Measurements from ENCODE around the gene MAG. TPM values are rescaled to one million over a fixed set of nuclear protein-coding genes. Genes with fewer than 3 reads are reported as not detected.

Gene MAG
- total and polyA plus RNA-seq, 10 of the 15 experiments (the other 5 are each of a cell fraction or from before 2014, with no cell fraction given), result 0.03 to 0.82 (median 0.17) TPM; not detected in 2

DNA sequence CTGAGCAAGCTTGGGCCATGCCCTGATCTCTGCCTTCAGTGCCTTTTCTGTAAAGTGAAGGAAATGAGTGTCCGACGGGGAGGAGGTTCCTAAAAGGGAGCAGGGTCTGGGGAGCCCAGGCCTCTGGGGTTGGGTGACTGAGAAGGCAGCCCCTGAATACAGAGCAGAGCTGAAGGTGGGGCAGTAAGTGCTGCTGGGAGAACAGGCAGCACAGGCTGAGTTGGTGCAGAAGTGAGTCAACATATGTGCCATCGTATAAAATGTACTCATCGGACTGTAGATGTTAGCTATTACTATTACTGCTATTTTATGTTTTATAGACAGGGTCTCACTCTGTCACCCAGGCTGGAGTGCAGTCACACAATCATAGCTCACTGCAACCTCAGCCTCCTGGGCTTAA, 10.7 kb upstream of the MAG start:
- CTCF ChIA-PET, result interaction anchor here (0.6 to 1.4 kb wide), 4 partner anchors 11 to 241 kb away, joined by 3 to 5 read pairs (median 4); no protein-coding TSS in a partner anchor
- peak; percentile 35; the same call in 2 of the 3 replicates for ATAC-seq
- intact Hi-C loops (cut with micrococcal nuclease; ENCODE audit: unreplicated experiment), result no loop called here

More for the DNA sequence above, 10.7 kb upstream of the MAG start:
- FAIRE-seq, result peak; percentile 93
- Histone ChIP-seq H3K9me3 (replicated peaks; ENCODE audit: control insufficient read depth, insufficient read depth, low read length) (no peaks in the 10 kb centered on the region), H3K79me2 (ENCODE audit: control insufficient read depth, insufficient read depth, low read length) (no peaks in the 10 kb centered on the region), H3K4me2 (ENCODE audit: control insufficient read depth, insufficient read depth) (no peak overlapping the region), H3K4me1 (ENCODE audit: control insufficient read depth, insufficient read depth, low read length) (peaks cover 17% of the 10 kb centered on the region), H3K9ac (ENCODE audit: control insufficient read depth, insufficient read depth, low read length) (no peak overlapping the region), H2AFZ (ENCODE audit: control insufficient read depth, low read depth, low read length) (no peak overlapping the region), H3K27me3 (replicated peaks in 1 of 2; ENCODE audit: control insufficient read depth in 2 of 2, insufficient read depth in 2 of 2, low read length in 1 of 2) (no peaks in the 10 kb centered on the region; a peak in 2 of 4 replicates), H3K4me3 (no peak overlapping the region), H3K36me3 (ENCODE audit: control insufficient read depth in 2 of 2, insufficient read depth in 2 of 2, low read length in 1 of 2) (peaks cover 6% of the 10 kb centered on the region in 2 experiments; a peak in 3 of 4 replicates), H4K20me1 (ENCODE audit: control insufficient read depth, insufficient read depth) (no peaks in the 10 kb centered on the region), H3K27ac (ENCODE audit: control insufficient read depth, insufficient read depth) (no peak overlapping the region)
- 89% methylated on average over 4 of the region's 4 CpGs for WGBS (ENCODE audit: insufficient coverage, insufficient replicate concordance, low lambda C conversion rate, missing lambda C conversion rate)
- no peak for DNase-seq (ENCODE audit: low read depth, low spot score)
- POLR2A ChIA-PET, result interaction anchor here (0.9 kb wide), 1 partner anchor 26 kb away, joined by 3 read pairs; no protein-coding TSS in a partner anchor
- SMC1A ChIA-PET (ENCODE audit: uncharacterized antibody, unreplicated experiment), result interaction anchor here (1.3 kb wide), 1 partner anchor 39 kb away, joined by 3 read pairs; no protein-coding TSS in a partner anchor
- in situ Hi-C loops (cut with MboI), result no loop called here
- TF ChIP-seq RUNX3 (IDR thresholded peaks at IDR 0.05; ENCODE audit: low read length), result no peak
- no peak for TF ChIP-seq NFXL1 (IDR thresholded peaks at IDR 0.05; ENCODE audit: borderline replicate concordance)
- TF ChIP-seq TCF3 (IDR thresholded peaks at IDR 0.05; ENCODE audit: borderline replicate concordance, insufficient read depth, low read depth, low read length), result no peak
- no peak for TF ChIP-seq ZBTB4 (CRISPR knock-in tag; IDR thresholded peaks at IDR 0.05)
- no peak for TF ChIP-seq CREB1 (IDR thresholded peaks at IDR 0.05; ENCODE audit: low read depth)
- TF ChIP-seq CEBPB (IDR thresholded peaks at IDR 0.05; ENCODE audit: borderline replicate concordance in 1 of 2, low read depth in 2 of 2, low read length in 2 of 2), result no peak
- no peak for TF ChIP-seq E2F4 (IDR thresholded peaks at IDR 0.05; ENCODE audit: low read depth, low read length)
- BruUV-seq (replicated peaks), result no TSS peak
- RAD21 ChIA-PET (ENCODE audit: unreplicated experiment), result interaction anchor here (0.5 to 1.2 kb wide), 2 partner anchors 8 to 51 kb away, joined by 3 read pairs; no protein-coding TSS in a partner anchor

Measured in GM12878 (cell line).